ENCODE data around the gene C10orf95. TPM values are rescaled to one million over a fixed set of nuclear protein-coding genes. Genes with fewer than 3 reads are reported as not detected.

C10orf95 gene
- total and polyA plus RNA-seq, 2 of the 13 experiments (the other 11 are each of a cell fraction or from before 2014, with no cell fraction given), result 0.05 to 0.07 TPM

DNA sequence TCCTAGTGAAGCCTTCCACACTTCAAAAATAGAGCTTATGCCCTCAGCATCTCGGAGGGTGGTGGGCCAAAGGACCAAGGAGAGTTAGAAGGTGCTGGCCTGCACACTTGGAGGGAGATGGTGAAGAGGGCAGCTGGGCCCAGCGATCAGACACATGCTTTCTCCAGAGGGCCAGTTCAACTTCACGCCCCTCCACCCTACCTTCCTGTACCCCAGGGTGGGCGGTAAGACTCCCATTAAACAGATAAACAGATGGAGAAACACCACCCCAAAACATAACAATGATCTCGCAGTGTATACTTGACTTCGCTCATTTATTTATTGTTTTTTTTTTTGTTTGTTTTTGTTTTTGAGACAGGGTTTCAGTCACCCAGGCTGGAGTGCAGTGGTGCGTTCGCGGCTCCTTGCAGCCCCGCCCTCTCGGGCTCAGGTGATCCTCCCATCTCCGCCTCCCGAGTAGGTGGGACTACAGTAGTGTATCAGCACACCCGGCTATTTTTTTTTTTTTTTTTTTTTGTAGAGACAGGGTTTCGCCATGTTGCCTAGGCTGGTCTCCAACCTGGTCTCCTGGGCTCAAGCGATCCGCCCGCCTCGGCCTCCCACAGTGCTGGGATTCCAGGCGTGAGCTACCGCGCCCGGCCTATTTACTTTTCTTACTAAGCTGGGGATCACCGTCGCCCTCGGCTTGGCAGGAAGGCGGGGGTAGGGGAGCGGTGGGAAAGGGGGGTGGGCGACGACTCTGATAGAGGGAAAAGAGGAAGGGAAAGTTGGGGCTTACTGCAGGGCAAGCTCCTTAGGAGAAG lies 1.8 kb downstream of the C10orf95 start (continued):
- no peak for TF ChIP-seq ARNTL (CRISPR knock-in tag; IDR thresholded peaks at IDR 0.05)
- TF ChIP-seq CBX2 (IDR thresholded peaks at IDR 0.05; ENCODE audit: low read depth, low read length), result no peak
- no peak for TF ChIP-seq CBX2 (CRISPR knock-in tag; IDR thresholded peaks at IDR 0.05; ENCODE audit: low read depth)
- TF ChIP-seq ZNF660 (CRISPR knock-in tag; IDR thresholded peaks at IDR 0.05; ENCODE audit: borderline replicate concordance, low read depth), result no peak
- TF ChIP-seq, protein P1, sequence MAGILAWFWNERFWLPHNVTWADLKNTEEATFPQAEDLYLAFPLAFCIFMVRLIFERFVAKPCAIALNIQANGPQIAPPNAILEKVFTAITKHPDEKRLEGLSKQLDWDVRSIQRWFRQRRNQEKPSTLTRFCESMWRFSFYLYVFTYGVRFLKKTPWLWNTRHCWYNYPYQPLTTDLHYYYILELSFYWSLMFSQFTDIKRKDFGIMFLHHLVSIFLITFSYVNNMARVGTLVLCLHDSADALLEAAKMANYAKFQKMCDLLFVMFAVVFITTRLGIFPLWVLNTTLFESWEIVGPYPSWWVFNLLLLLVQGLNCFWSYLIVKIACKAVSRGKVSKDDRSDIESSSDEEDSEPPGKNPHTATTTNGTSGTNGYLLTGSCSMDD (CRISPR knock-in tag; IDR thresholded peaks at IDR 0.05), result no peak
- TF ChIP-seq SMARCC2 (IDR thresholded peaks at IDR 0.05), result no peak
- 0 out of 2 replicates have a peak, but pooled peaks have one; percentile 4 for TF ChIP-seq ZC3H13 (CRISPR knock-in tag; IDR thresholded peaks at IDR 0.05)
- no peak for TF ChIP-seq NONO (IDR thresholded peaks at IDR 0.05)
- no peak for TF ChIP-seq NONO (CRISPR knock-in tag; conservative IDR thresholded peaks at IDR 0.05)
- TF ChIP-seq, protein P2, sequence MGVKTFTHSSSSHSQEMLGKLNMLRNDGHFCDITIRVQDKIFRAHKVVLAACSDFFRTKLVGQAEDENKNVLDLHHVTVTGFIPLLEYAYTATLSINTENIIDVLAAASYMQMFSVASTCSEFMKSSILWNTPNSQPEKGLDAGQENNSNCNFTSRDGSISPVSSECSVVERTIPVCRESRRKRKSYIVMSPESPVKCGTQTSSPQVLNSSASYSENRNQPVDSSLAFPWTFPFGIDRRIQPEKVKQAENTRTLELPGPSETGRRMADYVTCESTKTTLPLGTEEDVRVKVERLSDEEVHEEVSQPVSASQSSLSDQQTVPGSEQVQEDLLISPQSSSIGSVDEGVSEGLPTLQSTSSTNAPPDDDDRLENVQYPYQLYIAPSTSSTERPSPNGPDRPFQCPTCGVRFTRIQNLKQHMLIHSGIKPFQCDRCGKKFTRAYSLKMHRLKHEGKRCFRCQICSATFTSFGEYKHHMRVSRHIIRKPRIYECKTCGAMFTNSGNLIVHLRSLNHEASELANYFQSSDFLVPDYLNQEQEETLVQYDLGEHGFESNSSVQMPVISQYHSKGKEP (CRISPR knock-in tag; IDR thresholded peaks at IDR 0.05), result no peak
- TF ChIP-seq ZNF777 (CRISPR knock-in tag; IDR thresholded peaks at IDR 0.05), result no peak
- no peak for TF ChIP-seq ZNF317 (CRISPR knock-in tag; IDR thresholded peaks at IDR 0.05)
- no peak for TF ChIP-seq ZFP41 (CRISPR knock-in tag; IDR thresholded peaks at IDR 0.05; ENCODE audit: borderline replicate concordance)
- TF ChIP-seq ZNF644 (CRISPR knock-in tag; IDR thresholded peaks at IDR 0.05; ENCODE audit: low read depth), result no peak
- no peak for TF ChIP-seq SRSF9 (IDR thresholded peaks at IDR 0.05; ENCODE audit: borderline replicate concordance, insufficient read depth, low read depth, low read length, poor library complexity, severe bottlenecking)
- TF ChIP-seq ZNF562 (CRISPR knock-in tag; IDR thresholded peaks at IDR 0.05; ENCODE audit: borderline replicate concordance), result no peak
- TF ChIP-seq, protein P3, sequence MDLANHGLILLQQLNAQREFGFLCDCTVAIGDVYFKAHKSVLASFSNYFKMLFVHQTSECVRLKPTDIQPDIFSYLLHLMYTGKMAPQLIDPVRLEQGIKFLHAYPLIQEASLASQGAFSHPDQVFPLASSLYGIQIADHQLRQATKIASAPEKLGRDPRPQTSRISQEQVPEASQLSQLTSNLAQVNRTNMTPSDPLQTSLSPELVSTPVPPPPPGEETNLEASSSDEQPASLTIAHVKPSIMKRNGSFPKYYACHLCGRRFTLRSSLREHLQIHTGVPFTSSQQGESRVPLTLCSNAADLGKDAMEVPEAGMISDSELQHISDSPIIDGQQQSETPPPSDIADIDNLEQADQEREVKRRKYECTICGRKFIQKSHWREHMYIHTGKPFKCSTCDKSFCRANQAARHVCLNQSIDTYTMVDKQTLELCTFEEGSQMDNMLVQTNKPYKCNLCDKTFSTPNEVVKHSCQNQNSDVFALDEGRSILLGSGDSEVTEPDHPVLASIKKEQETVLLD (CRISPR knock-in tag; IDR thresholded peaks at IDR 0.05; ENCODE audit: low read depth), result no peak
- TF ChIP-seq KMT2B (CRISPR knock-in tag; IDR thresholded peaks at IDR 0.05), result 0 out of 2 replicates have a peak, but pooled peaks have one; percentile 8
- TF ChIP-seq BRD4 (CRISPR knock-in tag; IDR thresholded peaks at IDR 0.05), result no peak
- 0 out of 2 replicates have a peak, but pooled peaks have one; percentile 4 for TF ChIP-seq GATAD2A (CRISPR knock-in tag; IDR thresholded peaks at IDR 0.05)
- TF ChIP-seq ZNF383 (CRISPR knock-in tag; IDR thresholded peaks at IDR 0.05; ENCODE audit: borderline replicate concordance), result no peak
- no peak for TF ChIP-seq ZNF839 (CRISPR knock-in tag; IDR thresholded peaks at IDR 0.05; ENCODE audit: borderline replicate concordance)
